K562 (cell line): Measurements from ENCODE around the gene ERC2. TPM values are rescaled to one million over a fixed set of nuclear protein-coding genes. Genes with fewer than 3 reads are reported as not detected.

ENCODE experiments used
- ATAC-seq: fragments of 200-7000 bp; cut with Tn5 transposase; 3 replicates; pipeline ENCODE4 v1.9.1; 2020; ENCODE audit warnings: moderate library complexity
- BruUV-seq: library from RNA; stranded (reverse); fragments of 400-500 nt; replicated peaks from 2 replicates; lab custom pipeline; 2021; lab: Mats Ljungman, UMichigan
- CTCF ChIA-PET: fragments of 300-600 bp; formaldehyde crosslinking; extraction: SDS; loops from one replicate; lab custom pipeline; 2021; ENCODE audit warnings: low intra/inter-chr PET ratio; lab: Yijun Ruan, JAX
- POLR2A ChIA-PET: fragments of 300-600, 350-650 bp; sonication (Branson Sonifier 250); formaldehyde crosslinking; extraction: SDS; loops from one replicate; lab custom pipeline; 2021; ENCODE audit warnings: antibody characterized with exemption, inconsistent platforms; lab: Yijun Ruan, JAX
- DNase-seq, 4 experiments: peaks; one replicate each; pipeline versions ENCODE4 v3.0.0 to v3.0.0-alpha.2; 2011 to 2018; ENCODE audit warnings: low spot score in 3 of 4, mixed read lengths in 3 of 4; ENCODE audit errors: extremely low read depth in 1 of 4
- FAIRE-seq: peaks from 2 replicates; lab custom pipeline; 2011; peaks lifted over from hg19 to GRCh38; lab: Jason Lieb, UNC
- H2AFZ ChIP-seq: 2 replicates; pipeline ENCODE4 v1.6.0; 2011; ENCODE audit warnings: low read depth, low read length, control low read depth, inconsistent platforms
- H3K27ac ChIP-seq: fragments of 200-600 bp; 3 replicates; pipeline ENCODE4 v1.8.0; 2011; ENCODE audit warnings: low read depth, mild to moderate bottlenecking, control low read depth, inconsistent platforms, low read length, moderate library complexity, mixed read lengths; ENCODE audit errors: extremely low read depth
- H3K27me3 ChIP-seq, 2 experiments: fragments of 300-600 bp in 1 of 2; 2 replicates in 1 of 2; 3 replicates in 1 of 2; pipeline versions ENCODE4 v1.6.0 to v1.8.0; 2011; ENCODE audit warnings: inconsistent platforms in 2 of 2, low read length in 2 of 2, mild to moderate bottlenecking in 1 of 2, mixed read lengths in 1 of 2, moderate library complexity in 1 of 2; ENCODE audit not compliant: control insufficient read depth in 2 of 2, insufficient read depth in 2 of 2
- H3K36me3 ChIP-seq: fragments of 300-600 bp; 3 replicates; pipeline ENCODE4 v1.8.0; 2011; ENCODE audit warnings: mild to moderate bottlenecking, low read length, inconsistent platforms; ENCODE audit not compliant: control insufficient read depth, insufficient read depth
- H3K4me1 ChIP-seq, 2 experiments: fragments of 200-600 bp in 1 of 2; replicated peaks in 1 of 2; 2 replicates in 1 of 2; 3 replicates in 1 of 2; pipeline versions ENCODE4 v1.5.1 to v1.8.0; 2011; ENCODE audit warnings: inconsistent platforms in 2 of 2, low read length in 2 of 2, mild to moderate bottlenecking in 1 of 2, mixed read lengths in 1 of 2, moderate library complexity in 1 of 2; ENCODE audit not compliant: control insufficient read depth in 2 of 2, insufficient read depth in 2 of 2
- H3K4me2 ChIP-seq: 2 replicates; pipeline ENCODE4 v1.6.1; 2011; ENCODE audit warnings: low read length, control low read depth, inconsistent platforms, mixed read lengths; ENCODE audit not compliant: insufficient read depth
- H3K4me3 ChIP-seq: fragments of 200-600 bp; sonication (generic), shearing (Covaris generic); 2 replicates; pipeline ENCODE4 v1.5.1; 2016; ENCODE audit warnings: control low read depth, inconsistent platforms
- H3K79me2 ChIP-seq: fragments of 200-600 bp; 3 replicates; pipeline ENCODE4 v1.8.0; 2011; ENCODE audit warnings: low read length, inconsistent platforms; ENCODE audit not compliant: control insufficient read depth, insufficient read depth
- H3K9ac ChIP-seq, 2 experiments: 2 replicates each; pipeline versions ENCODE4 v1.6.0 to v1.6.1; 2011; ENCODE audit warnings: low read depth in 2 of 2, low read length in 2 of 2, control low read depth in 1 of 2, inconsistent platforms in 1 of 2, mild to moderate bottlenecking in 1 of 2, mixed read lengths in 1 of 2; ENCODE audit not compliant: insufficient read depth in 1 of 2
- H3K9me1 ChIP-seq: one replicate; pipeline ENCODE4 v1.6.0; 2011; ENCODE audit warnings: inconsistent platforms, mild to moderate bottlenecking, low read length, moderate library complexity; ENCODE audit not compliant: control insufficient read depth, insufficient read depth
- H3K9me3 ChIP-seq: replicated peaks from 2 replicates; pipeline ENCODE4 v1.5.1; 2011; ENCODE audit warnings: low read depth, low read length, inconsistent platforms; ENCODE audit not compliant: control insufficient read depth, insufficient read depth
- H4K20me1 ChIP-seq: replicated peaks from 2 replicates; pipeline ENCODE4 v1.6.1; 2011; ENCODE audit warnings: low read length, inconsistent platforms, mixed read lengths; ENCODE audit not compliant: control insufficient read depth, insufficient read depth
- ARHGAP35 ChIP-seq: fragments of 450-650 bp; IDR thresholded peaks from 2 replicates; pipeline ENCODE4 v1.6.1; 2018; ENCODE audit not compliant: partially characterized antibody
- ARID1B ChIP-seq: fragments of 450-650 bp; IDR thresholded peaks from 2 replicates; pipeline ENCODE4 v1.6.1; 2016; ENCODE audit warnings: antibody characterized with exemption, mild to moderate bottlenecking, inconsistent platforms
- ARID2 ChIP-seq: fragments of 450-650 bp; IDR thresholded peaks from 2 replicates; pipeline ENCODE4 v1.6.1; 2017; ENCODE audit warnings: antibody characterized with exemption, mild to moderate bottlenecking
- BACH1 ChIP-seq: fragments of 200-800 bp; sonication (Bioruptor generic); IDR thresholded peaks from 2 replicates; pipeline ENCODE4 v1.6.1; 2016; ENCODE audit warnings: missing genetic modification characterization, missing compliant biosample characterization
- BCOR ChIP-seq: fragments of 450-650 bp; IDR thresholded peaks from 2 replicates; pipeline ENCODE4 v1.6.1; 2016
- HMG20B ChIP-seq: fragments of 250-450 bp; sonication (Bioruptor Pico); IDR thresholded peaks from 2 replicates; pipeline ENCODE4 v1.5.0; 2021; ENCODE audit warnings: mild to moderate bottlenecking
- KDM1A ChIP-seq, 2 experiments: fragments of 450-650 bp; IDR thresholded peaks; 2 replicates each; pipeline ENCODE4 v1.6.1; 2016; ENCODE audit warnings: mild to moderate bottlenecking in 2 of 2
- NCOA1 ChIP-seq: fragments of 450-650 bp; IDR thresholded peaks from 2 replicates; pipeline ENCODE4 v1.6.1; 2016; ENCODE audit warnings: low read depth
- PRPF4 ChIP-seq: fragments of 200-400 bp; formaldehyde crosslinking; IDR thresholded peaks from one replicate; pipeline ENCODE4 v1.6.1; 2017; ENCODE audit warnings: low read length, low read depth, mild to moderate bottlenecking; ENCODE audit not compliant: insufficient read depth, poor library complexity, severe bottlenecking
- RBM25 ChIP-seq: fragments of 200-400 bp; formaldehyde crosslinking; IDR thresholded peaks from 2 replicates; pipeline ENCODE4 v1.6.1; 2018; ENCODE audit warnings: low read length, low read depth, moderate library complexity; ENCODE audit not compliant: severe bottlenecking
- RFX7 ChIP-seq: fragments of 250-450 bp; sonication (Bioruptor Pico); IDR thresholded peaks from 2 replicates; pipeline ENCODE4 v1.5.1; 2021; ENCODE audit warnings: mild to moderate bottlenecking
- SP1 ChIP-seq: sonication (generic); formaldehyde crosslinking; IDR thresholded peaks from 2 replicates; pipeline ENCODE4 v1.8.1; 2022; ENCODE audit warnings: mild to moderate bottlenecking, missing genetic modification reagents
- TCF7L2 ChIP-seq: fragments of 150-350 bp; IDR thresholded peaks from 2 replicates; pipeline ENCODE4 v1.6.1; 2016; ENCODE audit warnings: low read depth, mild to moderate bottlenecking, low read length, moderate library complexity
- XRCC5 ChIP-seq: fragments of 200-400 bp; formaldehyde crosslinking; IDR thresholded peaks from 2 replicates; pipeline ENCODE4 v1.6.1; 2017; ENCODE audit warnings: low read depth, mild to moderate bottlenecking, low read length
- ZFPM2 ChIP-seq: fragments of 250-450 bp; sonication (Bioruptor Pico); IDR thresholded peaks from 2 replicates; pipeline ENCODE4 v1.5.1; 2022; ENCODE audit warnings: mild to moderate bottlenecking
- ZNF197 ChIP-seq: fragments of 200-800 bp; sonication (Bioruptor generic); IDR thresholded peaks from 2 replicates; pipeline ENCODE4 v1.6.1; 2016; ENCODE audit warnings: low read depth, missing genetic modification characterization, missing compliant biosample characterization
- ZNF232 ChIP-seq: sonication (generic); formaldehyde crosslinking; IDR thresholded peaks from 2 replicates; pipeline ENCODE4 v1.8.0; 2022; ENCODE audit warnings: mild to moderate bottlenecking, missing genetic modification reagents
- ZNF3 ChIP-seq: fragments of 250-450 bp; sonication (Bioruptor Pico); IDR thresholded peaks from 2 replicates; pipeline ENCODE4 v1.5.0; 2021; ENCODE audit warnings: mild to moderate bottlenecking, moderate library complexity
- WGBS: fragments of 100-300 bp; shearing (Covaris generic); methylation state at CpG from one replicate; pipeline ENCODE4 v1.1.6; 2016; ENCODE audit warnings: low coverage, mixed read lengths; ENCODE audit not compliant: insufficient coverage; ENCODE audit errors: missing lambda C conversion rate; 5-methylcytosine and 5-hydroxymethylcytosine counted together
- in situ Hi-C: fragments of 300-500 bp; cut with MboI; formaldehyde crosslinking; loops from 4 replicates; pipeline ENCODE4 v1.15.0; 2018; ENCODE audit warnings: inconsistent platforms, mixed read lengths
- intact Hi-C: fragments of 100-400 bp; cut with micrococcal nuclease; formaldehyde crosslinking; loops from 2 replicates; pipeline ENCODE4 v1.14.2; 2022
- polyA plus RNA-seq, 8 experiments: library from polyadenylated mRNA; depleted of rRNA in 4 of 8; stranded (reverse) in 5 of 8; unstranded in 3 of 8; fragments of >200 nt; fragmentation: Nextera tagmentation in 2 of 8; fragmentation: Illumina TruSeq in 1 of 8; extraction: Ambion mirVana in 2 of 8; extraction: Trizol in 1 of 8; gene quantifications; 2 replicates each; pipeline versions ENCODE4 v1.2.1 to v1.2.3, GENCODE V29; 2011 to 2014; ENCODE audit warnings: inconsistent platforms in 1 of 8, missing spikeins in 1 of 8
- total RNA-seq, 7 experiments: library from RNA; depleted of rRNA in 6 of 7; stranded (reverse); fragments of >200 nt in 6 of 7; fragmentation: Illumina TruSeq in 2 of 7; extraction: Trizol in 2 of 7; gene quantifications; 2 replicates each; pipeline versions ENCODE4 v1.2.1 to v1.2.3, GENCODE V29; 2011 to 2021; ENCODE audit warnings: low replicate concordance in 1 of 7
- TF ChIP-seq, protein P1 (sequence below): fragments of 450-650 bp; IDR thresholded peaks from 2 replicates; pipeline ENCODE4 v1.6.1; 2016; ENCODE audit warnings: mild to moderate bottlenecking
- TF ChIP-seq, protein P2 (sequence below): fragments of 450-650 bp; IDR thresholded peaks from 2 replicates; pipeline ENCODE4 v1.6.1; 2016; ENCODE audit warnings: borderline replicate concordance

Gene ERC2
- total and polyA plus RNA-seq, 9 of the 15 experiments (the other 6 are each of a cell fraction or from before 2014, with no cell fraction given): 0.04 to 0.18 (median 0.07) TPM; not detected in 2

DNA sequence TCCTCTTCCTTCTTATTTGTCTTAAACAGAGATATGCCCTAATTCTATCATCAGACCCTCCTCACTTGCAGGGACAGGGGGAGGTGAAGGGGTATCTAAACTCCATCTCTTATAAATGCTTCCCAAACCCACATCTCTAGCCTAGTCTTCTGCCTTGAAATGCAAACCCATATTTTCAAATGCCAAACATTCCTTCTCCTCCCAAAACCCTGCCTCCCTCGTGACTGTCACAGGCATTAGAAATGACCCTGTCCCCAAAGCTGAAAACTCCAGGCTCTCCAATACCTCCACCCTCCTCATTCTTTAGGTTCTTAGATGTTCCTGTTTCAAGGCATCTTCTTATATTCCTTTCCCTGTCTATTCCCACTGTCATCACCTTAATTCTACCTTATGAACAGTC is 191.0 kb downstream of the ERC2 start (continued):
- TF ChIP-seq, protein P1, sequence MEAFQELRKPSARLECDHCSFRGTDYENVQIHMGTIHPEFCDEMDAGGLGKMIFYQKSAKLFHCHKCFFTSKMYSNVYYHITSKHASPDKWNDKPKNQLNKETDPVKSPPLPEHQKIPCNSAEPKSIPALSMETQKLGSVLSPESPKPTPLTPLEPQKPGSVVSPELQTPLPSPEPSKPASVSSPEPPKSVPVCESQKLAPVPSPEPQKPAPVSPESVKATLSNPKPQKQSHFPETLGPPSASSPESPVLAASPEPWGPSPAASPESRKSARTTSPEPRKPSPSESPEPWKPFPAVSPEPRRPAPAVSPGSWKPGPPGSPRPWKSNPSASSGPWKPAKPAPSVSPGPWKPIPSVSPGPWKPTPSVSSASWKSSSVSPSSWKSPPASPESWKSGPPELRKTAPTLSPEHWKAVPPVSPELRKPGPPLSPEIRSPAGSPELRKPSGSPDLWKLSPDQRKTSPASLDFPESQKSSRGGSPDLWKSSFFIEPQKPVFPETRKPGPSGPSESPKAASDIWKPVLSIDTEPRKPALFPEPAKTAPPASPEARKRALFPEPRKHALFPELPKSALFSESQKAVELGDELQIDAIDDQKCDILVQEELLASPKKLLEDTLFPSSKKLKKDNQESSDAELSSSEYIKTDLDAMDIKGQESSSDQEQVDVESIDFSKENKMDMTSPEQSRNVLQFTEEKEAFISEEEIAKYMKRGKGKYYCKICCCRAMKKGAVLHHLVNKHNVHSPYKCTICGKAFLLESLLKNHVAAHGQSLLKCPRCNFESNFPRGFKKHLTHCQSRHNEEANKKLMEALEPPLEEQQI: no peak
- TF ChIP-seq HMG20B (CRISPR knock-in tag) (no peak), ZNF3 (CRISPR knock-in tag) (no peak), ARID2 (no peak), SP1 (no peak), NCOA1 (no peak), KDM1A (IDR thresholded peaks at IDR 0.05) (no peak), ARHGAP35 (no peak), ARID1B (no peak), RBM25 (no peak), ZNF232 (CRISPR knock-in tag) (no peak)

DNA sequence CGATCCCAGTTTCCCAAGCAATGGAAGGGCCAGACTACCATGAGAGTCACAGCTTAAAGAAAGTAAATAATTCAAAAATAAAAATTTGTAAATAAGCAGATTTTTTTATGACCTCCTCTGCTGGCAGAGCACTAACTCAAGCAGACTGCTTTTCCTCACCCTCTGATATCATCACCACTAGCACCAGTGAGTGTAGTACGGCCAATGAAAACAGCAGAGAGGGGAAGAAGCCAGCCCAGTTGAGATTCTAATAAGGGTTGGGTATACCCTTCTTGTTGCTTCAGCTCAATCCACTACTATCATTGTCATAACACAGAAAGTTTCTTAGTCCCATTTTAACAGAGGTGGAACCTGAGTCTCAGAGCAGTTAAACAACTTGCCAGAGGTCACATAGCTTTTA is 193.1 kb downstream of the ERC2 start:
- ATAC-seq (no peak), DNase-seq (no peak), FAIRE-seq (no peak)
- Histone ChIP-seq H3K27me3 (no peaks in the 10 kb centered on the region), H3K9me3 (no peaks in the 10 kb centered on the region), H2AFZ (no peak overlapping the region), H4K20me1 (no peaks in the 10 kb centered on the region), H3K4me2 (no peak overlapping the region), H3K36me3 (no peaks in the 10 kb centered on the region), H3K4me3 (no peak overlapping the region), H3K9ac (no peak overlapping the region), H3K4me1 (no peaks in the 10 kb centered on the region), H3K79me2 (no peaks in the 10 kb centered on the region), H3K27ac (no peak overlapping the region), H3K9me1 (no peaks in the 10 kb centered on the region)
- CTCF ChIA-PET: no interaction called here
- in situ Hi-C loops: no loop called here
- POLR2A ChIA-PET: interaction anchor here (0.7 kb wide), 1 partner anchor 1955 kb away, joined by 3 read pairs; no protein-coding TSS in a partner anchor
- 0% methylated on average over 2 of the region's 2 CpGs for WGBS
- intact Hi-C loops: no loop called here
- BruUV-seq: no TSS peak
- TF ChIP-seq TCF7L2 (no peak), ZFPM2 (CRISPR knock-in tag) (no peak), BACH1 (tag) (no peak), RFX7 (CRISPR knock-in tag) (no peak), XRCC5 (no peak), BCOR (no peak), PRPF4 (no peak), ZNF197 (CRISPR knock-in tag) (no peak)
- TF ChIP-seq, protein P2, sequence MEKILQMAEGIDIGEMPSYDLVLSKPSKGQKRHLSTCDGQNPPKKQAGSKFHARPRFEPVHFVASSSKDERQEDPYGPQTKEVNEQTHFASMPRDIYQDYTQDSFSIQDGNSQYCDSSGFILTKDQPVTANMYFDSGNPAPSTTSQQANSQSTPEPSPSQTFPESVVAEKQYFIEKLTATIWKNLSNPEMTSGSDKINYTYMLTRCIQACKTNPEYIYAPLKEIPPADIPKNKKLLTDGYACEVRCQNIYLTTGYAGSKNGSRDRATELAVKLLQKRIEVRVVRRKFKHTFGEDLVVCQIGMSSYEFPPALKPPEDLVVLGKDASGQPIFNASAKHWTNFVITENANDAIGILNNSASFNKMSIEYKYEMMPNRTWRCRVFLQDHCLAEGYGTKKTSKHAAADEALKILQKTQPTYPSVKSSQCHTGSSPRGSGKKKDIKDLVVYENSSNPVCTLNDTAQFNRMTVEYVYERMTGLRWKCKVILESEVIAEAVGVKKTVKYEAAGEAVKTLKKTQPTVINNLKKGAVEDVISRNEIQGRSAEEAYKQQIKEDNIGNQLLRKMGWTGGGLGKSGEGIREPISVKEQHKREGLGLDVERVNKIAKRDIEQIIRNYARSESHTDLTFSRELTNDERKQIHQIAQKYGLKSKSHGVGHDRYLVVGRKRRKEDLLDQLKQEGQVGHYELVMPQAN: no peak
